GM19193 (cell line): ENCODE results near the gene GID8.

Experiments
- POLR2A ChIP-seq: IDR thresholded peaks from 4 replicates; pipeline ENCODE4 v1.6.1; 2011; ENCODE audit not compliant: insufficient read depth, insufficient read length; ENCODE audit errors: extremely low read depth

The GID8 gene

GRCh38 chr20:62926229-62927127 lies 11.5 kb upstream of the GID8 start, which contains the start of gene DIDO1:
DIDO1 (minus strand) TSS chr20:62926505.
- TF ChIP-seq POLR2A = peak; percentile 75

- TF ChIP-seq POLR2A = no peak
Observed at GRCh38 chr20:62927128-62927705, 10.7 kb upstream of the GID8 start.

DNA sequence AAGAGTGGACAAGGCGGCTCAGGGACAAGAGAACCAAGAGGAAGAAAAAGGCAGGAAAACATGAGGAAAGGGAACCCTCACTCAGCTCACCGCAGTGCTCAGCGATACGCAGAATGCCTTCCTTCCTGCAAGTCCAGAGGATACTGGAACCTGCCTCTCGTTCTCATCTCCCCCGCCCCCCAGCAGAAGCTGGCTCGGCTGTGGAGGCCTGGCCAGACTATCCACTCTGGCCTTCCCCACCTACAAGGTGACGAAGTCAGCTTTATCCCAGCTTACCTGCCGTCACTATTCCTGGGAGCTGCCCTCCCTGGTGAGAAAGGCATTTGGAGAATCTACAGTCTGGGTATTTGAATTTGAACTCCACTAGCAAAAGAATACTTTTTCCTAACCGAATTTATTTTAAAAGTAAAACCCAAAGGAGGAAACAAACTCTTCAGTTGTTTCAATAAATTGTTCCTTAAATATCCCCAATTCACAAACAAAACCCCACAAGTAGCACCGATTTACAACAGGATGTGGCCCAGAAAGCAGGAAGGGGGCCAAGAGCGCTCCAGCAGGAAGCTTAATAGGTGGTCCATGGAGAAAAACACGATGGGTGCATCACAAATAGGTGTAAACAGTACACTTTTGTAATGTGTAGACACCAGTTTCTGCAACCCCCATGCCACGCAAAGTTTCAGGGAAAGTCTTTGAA lies 9.6 kb upstream of the GID8 start:
- TF ChIP-seq POLR2A = no peak

DNA sequence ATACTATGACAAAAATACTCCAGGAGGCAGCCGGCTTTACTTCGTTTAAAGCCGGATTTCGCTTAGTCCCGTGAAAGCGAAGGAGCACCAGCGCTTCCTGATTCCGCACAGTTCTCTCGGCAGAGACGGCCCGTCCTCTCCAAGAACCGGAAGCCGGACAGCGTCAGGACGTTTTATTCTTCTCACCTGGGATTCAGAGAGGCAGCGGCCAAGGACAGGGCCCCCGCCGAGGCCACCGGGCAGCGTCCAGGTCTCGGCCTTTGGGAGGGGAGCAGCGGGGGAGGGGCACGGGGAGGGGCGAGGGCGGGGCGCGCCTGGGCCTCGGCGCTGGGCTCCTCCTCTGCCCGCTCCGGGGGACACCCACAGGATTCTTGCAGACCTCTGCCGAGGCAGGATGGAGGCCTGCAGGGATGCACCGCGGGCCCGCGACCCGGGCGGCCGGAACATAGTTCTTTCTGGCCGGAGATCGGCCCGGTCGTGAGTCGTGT lies 8.9 kb upstream of the GID8 start:
- TF ChIP-seq POLR2A = peak; percentile 50

GRCh38 chr20:62931464-62931863 lies 6.5 kb upstream of the GID8 start:
- TF ChIP-seq POLR2A = no peak

DNA sequence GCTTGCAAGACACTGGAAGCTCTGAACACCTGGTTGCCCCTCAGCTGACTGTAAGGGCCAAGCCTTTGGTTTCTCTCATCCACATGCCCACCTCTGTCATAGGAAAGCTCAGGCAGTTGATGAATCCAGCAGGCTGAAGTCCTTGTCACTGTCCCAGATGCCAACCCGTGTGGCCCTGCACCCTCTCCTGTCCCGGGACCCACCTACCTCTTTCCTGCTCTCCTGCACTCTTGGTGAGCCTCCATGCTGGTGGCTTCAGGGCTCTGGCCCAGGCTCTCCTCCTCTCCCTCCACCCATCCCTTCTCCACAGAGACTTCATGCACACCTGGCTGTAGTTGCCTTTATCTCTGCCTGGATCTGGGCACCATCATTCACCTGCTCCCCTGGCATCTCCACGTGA lies 4.0 kb upstream of the GID8 start:
- TF ChIP-seq POLR2A = no peak

GRCh38 chr20:62935204-62935967 lies 2.6 kb upstream of the GID8 start:
- TF ChIP-seq POLR2A = no peak

DNA sequence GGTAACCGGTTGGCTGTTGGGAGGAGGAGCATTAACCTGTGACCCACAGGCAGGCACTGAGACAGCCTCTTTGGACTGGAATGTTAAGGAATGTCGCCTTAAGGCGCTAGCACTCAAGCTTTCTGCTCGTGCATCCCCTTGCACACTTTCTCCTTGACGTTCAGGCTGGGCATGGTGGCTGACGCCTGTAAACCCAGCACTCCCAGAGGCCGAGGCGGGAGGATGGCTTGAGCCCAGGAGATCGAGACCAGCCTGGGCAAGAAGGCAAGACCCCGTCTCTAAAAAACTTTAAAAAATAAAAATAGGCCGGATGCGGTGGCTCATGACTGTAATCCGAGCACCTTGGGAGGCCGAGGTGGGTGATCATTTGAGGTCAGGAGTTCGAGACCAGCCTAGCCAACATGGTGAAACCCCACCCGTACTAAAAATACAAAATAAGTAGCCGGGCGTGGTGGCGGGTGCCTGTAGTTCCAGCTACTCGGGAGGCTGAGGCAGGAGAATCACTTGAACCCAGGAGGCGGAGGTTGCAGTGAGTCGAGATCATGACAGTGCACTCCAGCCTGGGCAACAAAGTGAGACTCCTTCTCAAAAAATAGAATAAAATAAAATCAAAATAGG lies 1.9 kb upstream of the GID8 start:
- no peak for TF ChIP-seq POLR2A

DNA sequence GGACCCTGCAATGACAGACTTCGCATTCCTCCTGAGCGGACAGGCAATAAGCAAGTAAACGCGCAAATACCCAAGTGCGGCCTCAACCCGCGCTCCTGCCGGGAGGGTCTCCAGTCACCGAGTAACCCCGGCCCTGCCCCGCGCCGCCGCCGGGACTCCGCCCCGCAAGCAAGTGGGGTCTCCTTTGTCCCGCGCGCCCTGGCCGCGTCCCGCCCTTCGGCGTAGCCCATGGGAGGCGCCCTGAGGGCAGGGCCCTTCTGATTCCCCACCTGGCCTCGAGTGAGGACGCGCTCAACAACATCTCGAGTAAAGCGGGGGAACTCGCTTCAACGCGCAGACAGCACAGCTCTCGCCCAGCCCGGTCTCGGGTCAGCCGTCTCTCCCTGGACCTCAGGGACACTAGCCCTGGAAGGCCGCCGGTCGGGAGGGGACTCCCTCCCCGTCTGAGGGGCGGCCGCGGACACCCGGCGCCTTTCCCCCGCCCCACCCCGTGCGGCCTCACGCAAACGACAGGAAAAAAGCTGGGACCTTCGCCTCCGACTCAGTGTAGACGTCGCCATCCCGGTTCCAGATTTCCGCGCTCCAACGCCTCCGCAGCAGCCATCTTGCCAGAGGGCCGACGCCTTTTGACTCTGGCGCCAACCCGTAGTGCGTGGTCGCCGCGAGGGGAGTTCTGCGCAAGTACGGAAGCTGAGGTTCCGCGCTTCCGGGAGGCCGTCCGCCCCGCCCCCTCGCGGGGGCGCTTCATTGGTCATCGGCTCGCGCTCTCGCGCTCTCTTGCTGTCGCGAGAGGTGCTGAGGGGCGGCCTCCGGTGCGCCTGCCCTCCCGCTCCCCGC lies 461 bp upstream of the GID8 start:
- TF ChIP-seq POLR2A = peak; percentile 77

DNA sequence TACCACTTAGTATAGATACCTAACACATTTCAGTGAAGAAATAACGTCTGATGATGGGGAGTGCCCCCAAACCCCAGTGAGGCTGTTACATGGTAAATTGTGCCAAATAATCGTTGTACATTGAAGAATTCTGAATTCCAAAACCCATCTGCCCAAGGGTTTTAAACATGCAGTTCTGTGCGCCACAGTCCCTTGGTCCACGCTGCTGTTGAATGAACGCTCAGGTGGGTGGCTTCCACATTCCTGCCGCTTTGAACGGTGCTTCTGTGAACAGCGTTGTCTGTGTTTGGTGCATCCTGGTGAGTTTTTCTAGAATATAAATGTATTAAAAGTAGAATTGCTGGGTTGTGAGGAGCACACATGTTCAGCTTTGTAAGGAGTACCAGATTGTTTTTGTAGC lies 2.9 kb downstream of the GID8 start:
- TF ChIP-seq POLR2A = no peak

DNA sequence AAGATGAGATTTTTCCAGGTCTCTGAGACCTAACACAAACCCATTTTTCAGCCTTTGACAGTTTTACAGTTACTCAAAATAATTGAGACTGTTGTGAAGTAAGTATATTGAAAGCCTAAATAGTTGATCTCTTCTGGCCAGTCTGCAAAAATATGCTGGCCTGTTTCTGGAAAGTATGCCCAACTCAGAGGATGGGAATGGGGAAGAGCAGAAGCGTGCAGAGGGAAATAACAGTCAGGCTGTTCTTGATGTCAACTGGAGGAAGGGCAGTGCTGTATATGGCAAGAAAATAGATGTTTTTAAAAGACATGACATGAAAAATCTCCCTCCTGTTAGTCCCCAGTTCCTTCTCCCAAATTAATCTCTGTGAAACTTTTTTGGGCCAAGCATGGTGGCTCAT lies 3.8 kb downstream of the GID8 start:
- no peak for TF ChIP-seq POLR2A

GRCh38 chr20:62942456-62942855 lies 4.5 kb downstream of the GID8 start:
- no peak for TF ChIP-seq POLR2A

DNA sequence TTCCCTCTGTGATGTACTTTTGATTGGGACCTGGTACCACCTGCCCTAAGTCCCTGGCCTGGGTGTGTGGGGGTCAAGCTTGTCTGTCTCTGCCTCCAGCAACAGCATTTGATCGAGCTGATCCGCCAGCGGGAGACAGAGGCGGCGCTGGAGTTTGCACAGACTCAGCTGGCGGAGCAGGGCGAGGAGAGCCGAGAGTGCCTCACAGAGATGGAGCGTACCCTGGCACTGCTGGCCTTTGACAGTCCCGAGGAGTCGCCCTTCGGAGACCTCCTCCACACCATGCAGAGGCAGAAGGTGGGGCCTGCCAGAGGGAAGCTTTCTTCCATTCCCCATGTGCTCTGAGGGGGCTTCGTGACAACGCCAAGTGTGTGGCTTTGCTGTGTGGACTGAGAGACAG lies 5.4 kb downstream of the GID8 start:
- TF ChIP-seq POLR2A = no peak
